ENCODE data around the gene UCHL5.

DNA sequence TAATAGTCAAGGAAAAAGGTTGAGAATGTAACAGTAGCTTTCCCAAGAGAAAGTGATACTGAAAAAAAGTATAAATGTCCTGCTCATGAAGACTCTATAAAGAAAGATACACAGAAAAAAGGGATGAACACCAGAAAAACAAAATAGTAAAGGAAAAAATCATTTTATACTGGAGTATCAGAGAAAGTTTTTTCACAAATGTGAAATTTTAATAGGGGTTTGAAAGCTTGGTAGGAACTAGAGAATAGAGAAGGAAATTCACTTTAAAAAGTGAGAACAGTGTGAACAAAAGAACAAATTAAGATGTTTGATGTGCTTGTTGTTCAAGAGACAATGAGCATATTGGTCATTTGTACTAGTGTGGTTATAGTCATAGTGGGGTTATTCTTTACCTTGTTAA is 25.6 kb downstream of the UCHL5 start:
- no peak for TF ChIP-seq POLR2A (IDR thresholded peaks at IDR 0.05; ENCODE audit: low read depth, low read length)
- TF ChIP-seq, protein P1, sequence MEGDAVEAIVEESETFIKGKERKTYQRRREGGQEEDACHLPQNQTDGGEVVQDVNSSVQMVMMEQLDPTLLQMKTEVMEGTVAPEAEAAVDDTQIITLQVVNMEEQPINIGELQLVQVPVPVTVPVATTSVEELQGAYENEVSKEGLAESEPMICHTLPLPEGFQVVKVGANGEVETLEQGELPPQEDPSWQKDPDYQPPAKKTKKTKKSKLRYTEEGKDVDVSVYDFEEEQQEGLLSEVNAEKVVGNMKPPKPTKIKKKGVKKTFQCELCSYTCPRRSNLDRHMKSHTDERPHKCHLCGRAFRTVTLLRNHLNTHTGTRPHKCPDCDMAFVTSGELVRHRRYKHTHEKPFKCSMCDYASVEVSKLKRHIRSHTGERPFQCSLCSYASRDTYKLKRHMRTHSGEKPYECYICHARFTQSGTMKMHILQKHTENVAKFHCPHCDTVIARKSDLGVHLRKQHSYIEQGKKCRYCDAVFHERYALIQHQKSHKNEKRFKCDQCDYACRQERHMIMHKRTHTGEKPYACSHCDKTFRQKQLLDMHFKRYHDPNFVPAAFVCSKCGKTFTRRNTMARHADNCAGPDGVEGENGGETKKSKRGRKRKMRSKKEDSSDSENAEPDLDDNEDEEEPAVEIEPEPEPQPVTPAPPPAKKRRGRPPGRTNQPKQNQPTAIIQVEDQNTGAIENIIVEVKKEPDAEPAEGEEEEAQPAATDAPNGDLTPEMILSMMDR (IDR thresholded peaks at IDR 0.05; ENCODE audit: extremely low read depth in 1 of 2, insufficient read depth in 1 of 2, low read depth in 1 of 2, low read length in 2 of 2): no peak
- TF ChIP-seq, protein P2, sequence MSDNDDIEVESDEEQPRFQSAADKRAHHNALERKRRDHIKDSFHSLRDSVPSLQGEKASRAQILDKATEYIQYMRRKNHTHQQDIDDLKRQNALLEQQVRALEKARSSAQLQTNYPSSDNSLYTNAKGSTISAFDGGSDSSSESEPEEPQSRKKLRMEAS (IDR thresholded peaks at IDR 0.05; ENCODE audit: insufficient read depth, insufficient read length): no peak
- TF ChIP-seq EZH2 (IDR thresholded peaks at IDR 0.05; ENCODE audit: borderline replicate concordance, low read depth, low read length, severe bottlenecking): no peak
- TF ChIP-seq POLR2AphosphoS5 (IDR thresholded peaks at IDR 0.05; ENCODE audit: insufficient read depth, low read depth, low read length): no peak

All from endothelial cell of umbilical vein (primary cell).